Thoracic aorta (tissue), 2 donors: Measurements from ENCODE around the gene HDGFL2. TPM values are rescaled to one million over a fixed set of nuclear protein-coding genes. Genes with fewer than 3 reads are reported as not detected.

Experiments
- ATAC-seq: fragments of 150-250 bp; one replicate; pipeline ENCODE4 v1.8.0; 2017; ENCODE audit warnings: low read depth; ENCODE audit not compliant: insufficient number of reproducible peaks, low FRiP score
- DNase-seq: peaks from one replicate; pipeline ENCODE4 v3.0.0-alpha.2; 2020; ENCODE audit warnings: low spot score
- H3K27ac ChIP-seq, 2 donors: fragments of 200-600 bp; sonication (generic); 1 replicate in 1 of 2; 2 replicates in 1 of 2; pipeline ENCODE4 v1.5.1; 2016; ENCODE audit warnings: mild to moderate bottlenecking in 2 of 2, moderate library complexity in 2 of 2
- H3K27me3 ChIP-seq: fragments of 200-600 bp; sonication (generic); replicated peaks from 2 replicates; pipeline ENCODE4 v1.6.0; 2016; ENCODE audit warnings: mild to moderate bottlenecking; ENCODE audit not compliant: insufficient read depth
- H3K36me3 ChIP-seq: fragments of 200-600 bp; sonication (generic); one replicate; pipeline ENCODE4 v1.5.1; 2016
- H3K4me1 ChIP-seq, 2 donors: fragments of 200-600 bp; sonication (generic); 1 replicate in 1 of 2; 2 replicates in 1 of 2; pipeline versions ENCODE4 v1.5.1 to v1.6.0; 2016; ENCODE audit warnings: low read depth in 2 of 2, mild to moderate bottlenecking in 1 of 2; ENCODE audit not compliant: control insufficient read depth in 1 of 2
- H3K4me3 ChIP-seq: fragments of 200-600 bp; sonication (generic); 2 replicates; pipeline ENCODE4 v1.5.1; 2016; ENCODE audit warnings: mild to moderate bottlenecking
- H3K9me3 ChIP-seq: fragments of 200-600 bp; sonication (generic); 2 replicates; pipeline ENCODE4 v1.5.1; 2016
- CTCF ChIP-seq: fragments of 200-600 bp; sonication (generic); IDR thresholded peaks from one replicate; pipeline ENCODE4 v1.5.1; 2019; ENCODE audit warnings: antibody characterized with exemption
- total RNA-seq, 2 donors: library from RNA; depleted of rRNA; stranded (reverse); fragments of >200 nt; gene quantifications; one replicate each; pipeline versions ENCODE4 v1.1.0 to v1.2.3, GENCODE V29; 2016

HDGFL2 gene
- total RNA-seq, 2 donors from 2014 or later, result 22.7 to 40.3 TPM

GRCh38 chr19:4442819-4443146, 29.3 kb upstream of the HDGFL2 start:
- H3K9me3 ChIP-seq, result no peaks in the 10 kb centered on the region
- DNase-seq (no peak), ATAC-seq (no peak)
- peaks cover 33% of the 10 kb centered on the region for H3K36me3 ChIP-seq
- H3K4me1 ChIP-seq, result no peaks in the 10 kb centered on the region
- no peak overlapping the region for H3K27ac ChIP-seq
- H3K27me3 ChIP-seq, result no peaks in the 10 kb centered on the region
- no peak overlapping the region for H3K4me3 ChIP-seq
- no peak for TF ChIP-seq CTCF

GRCh38 chr19:4443188-4443587, 28.9 kb upstream of the HDGFL2 start:
- no peak for TF ChIP-seq CTCF
- ATAC-seq, result no peak
- H3K27ac ChIP-seq, result no peak overlapping the region
- no peaks in the 10 kb centered on the region for H3K4me1 ChIP-seq
- H3K27me3 ChIP-seq, result no peaks in the 10 kb centered on the region
- DNase-seq, result no peak
- H3K36me3 ChIP-seq, result peaks cover 37% of the 10 kb centered on the region
- no peak overlapping the region for H3K4me3 ChIP-seq
- no peaks in the 10 kb centered on the region for H3K9me3 ChIP-seq

- H3K9me3 ChIP-seq, result no peaks in the 10 kb centered on the region
- no peak overlapping the region for H3K4me3 ChIP-seq
- peaks cover 3 to 7% of the 10 kb centered on the region in 2 donors for H3K4me1 ChIP-seq
- no peak for TF ChIP-seq CTCF
- no peaks in the 10 kb centered on the region for H3K27me3 ChIP-seq
- ATAC-seq, result no peak
- H3K27ac ChIP-seq, result no peak overlapping the region
- peaks cover 46% of the 10 kb centered on the region for H3K36me3 ChIP-seq
- DNase-seq, result no peak
Measured at GRCh38 chr19:4443966-4444764, 27.9 kb upstream of the HDGFL2 start.

- TF ChIP-seq CTCF, result no peak
- Histone ChIP-seq H3K36me3 (peaks cover 46% of the 10 kb centered on the region), H3K4me3 (no peak overlapping the region), H3K27me3 (no peaks in the 10 kb centered on the region), H3K27ac (no peak overlapping the region), H3K4me1 (peaks cover 3 to 15% of the 10 kb centered on the region in 2 donors), H3K9me3 (no peaks in the 10 kb centered on the region)
- ATAC-seq (no peak), DNase-seq (no peak)
Measured at GRCh38 chr19:4444765-4445741, 27.0 kb upstream of the HDGFL2 start.
